ENCODE measurements around the gene RCAN3.

Gene RCAN3

GRCh38 chr1:24474193-24474592, 28.4 kb upstream of the RCAN3 start:
- DNase-seq (ENCODE audit: low read depth): no peak
- no peak overlapping the region for H3K4me3 ChIP-seq (ENCODE audit: control insufficient read depth, low read depth, low read length)
- no peak for TF ChIP-seq CTCF (conservative IDR thresholded peaks at IDR 0.05; ENCODE audit: control insufficient read depth, insufficient read depth, low read depth, low read length)

- no peak for TF ChIP-seq CTCF (conservative IDR thresholded peaks at IDR 0.05; ENCODE audit: control insufficient read depth, insufficient read depth, low read depth, low read length)
- no peak for DNase-seq (ENCODE audit: low read depth)
- H3K4me3 ChIP-seq (ENCODE audit: control insufficient read depth, low read depth, low read length): no peak overlapping the region
Measured at GRCh38 chr1:24475700-24476099, 26.9 kb upstream of the RCAN3 start.

DNA sequence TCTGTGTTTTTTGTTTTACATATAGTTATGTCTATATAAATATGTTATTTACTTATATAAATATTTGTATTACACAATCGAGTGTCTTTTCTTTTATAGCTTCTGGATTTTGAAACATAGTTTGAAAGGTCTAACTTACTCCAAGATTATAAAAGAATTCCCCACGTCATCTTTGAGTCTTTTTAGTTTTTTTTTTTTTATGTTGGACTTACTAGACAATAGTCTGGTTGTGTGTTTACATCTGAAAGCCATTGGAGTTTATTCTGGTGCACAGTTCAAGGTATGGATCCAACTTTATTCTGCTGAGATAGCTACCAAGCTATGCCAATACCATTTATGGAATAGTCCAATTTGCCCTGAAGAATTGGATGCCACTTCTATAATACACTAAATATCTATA, 26.1 kb upstream of the RCAN3 start:
- H3K4me3 ChIP-seq (ENCODE audit: control insufficient read depth, low read depth, low read length): no peak overlapping the region
- no peak for TF ChIP-seq CTCF (conservative IDR thresholded peaks at IDR 0.05; ENCODE audit: control insufficient read depth, insufficient read depth, low read depth, low read length)
- DNase-seq (ENCODE audit: low read depth): no peak

GRCh38 chr1:24477309-24477708, 25.3 kb upstream of the RCAN3 start:
- DNase-seq (ENCODE audit: low read depth): no peak
- TF ChIP-seq CTCF (conservative IDR thresholded peaks at IDR 0.05; ENCODE audit: control insufficient read depth, insufficient read depth, low read depth, low read length): no peak
- no peak overlapping the region for H3K4me3 ChIP-seq (ENCODE audit: control insufficient read depth, low read depth, low read length)

- DNase-seq (ENCODE audit: low read depth): no peak
- no peak overlapping the region for H3K4me3 ChIP-seq (ENCODE audit: control insufficient read depth, low read depth, low read length)
- TF ChIP-seq CTCF (conservative IDR thresholded peaks at IDR 0.05; ENCODE audit: control insufficient read depth, insufficient read depth, low read depth, low read length): no peak
Measured at GRCh38 chr1:24481101-24481500, 21.5 kb upstream of the RCAN3 start.

DNA sequence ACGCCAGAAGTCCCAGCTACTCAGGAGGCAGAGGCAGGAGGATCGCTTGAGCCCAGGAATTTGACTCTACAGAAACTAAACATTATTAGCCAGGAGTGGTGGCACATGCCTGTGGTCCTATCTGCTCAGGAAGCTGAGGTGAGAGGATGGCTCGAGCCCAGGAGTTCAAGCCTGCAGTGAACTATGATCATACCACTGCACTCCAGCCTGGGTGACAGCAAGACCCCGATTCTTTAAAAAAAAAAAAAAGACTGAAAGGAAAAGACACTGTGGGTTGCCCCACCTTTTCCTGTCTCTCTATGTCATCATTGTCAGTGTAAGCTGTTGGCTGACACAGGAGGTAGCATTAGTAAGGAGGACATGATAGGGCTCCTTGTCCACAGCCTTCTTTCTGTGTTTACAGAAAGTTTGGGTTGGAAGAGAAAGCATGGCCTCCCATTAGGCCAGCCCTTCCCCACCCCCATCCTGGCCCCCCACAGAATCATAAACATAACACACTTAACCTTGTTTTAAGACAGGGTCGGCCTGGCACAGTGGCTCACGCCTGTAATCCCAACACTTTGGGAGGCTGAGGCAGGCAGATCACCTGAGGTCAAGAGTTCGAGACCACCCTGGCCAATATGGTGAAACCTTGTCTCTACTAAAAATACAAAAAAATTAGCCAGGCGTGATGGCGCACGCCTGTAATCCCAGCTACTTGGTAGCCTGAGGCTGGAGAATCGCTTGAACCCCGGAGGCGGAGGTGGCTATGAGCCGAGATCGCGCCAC, 20.6 kb upstream of the RCAN3 start:
- no peak for TF ChIP-seq CTCF (conservative IDR thresholded peaks at IDR 0.05; ENCODE audit: control insufficient read depth, insufficient read depth, low read depth, low read length)
- no peak overlapping the region for H3K4me3 ChIP-seq (ENCODE audit: control insufficient read depth, low read depth, low read length)
- no peak for DNase-seq (ENCODE audit: low read depth)
